ENCODE results near the gene IL17RE.
A peak's percentile ranks its signal among the peaks of the same experiment; 100 is the strongest.

The IL17RE gene

DNA sequence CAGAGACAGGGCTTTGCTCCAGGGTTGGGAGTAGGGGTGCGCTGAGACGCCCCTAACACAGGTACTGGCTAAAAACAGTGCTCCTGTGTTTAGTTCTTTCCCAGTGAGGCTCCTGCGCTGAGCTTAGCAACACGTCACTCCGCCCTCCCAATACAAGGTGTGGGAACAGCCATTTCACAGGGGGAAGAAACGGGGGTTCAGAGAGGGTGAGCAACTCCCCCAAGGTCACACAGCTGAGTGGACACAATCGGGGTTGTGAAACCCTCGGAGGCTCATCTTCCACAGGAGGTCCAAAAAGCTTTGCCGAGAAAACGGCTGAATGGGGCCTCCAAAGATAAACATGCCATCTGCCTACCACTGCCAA lies 48.9 kb downstream of the IL17RE start:
- H3K4me1 ChIP-seq (ENCODE audit: control insufficient read depth, insufficient read depth, low read length), result peaks cover 14% of the 10 kb centered on the region
- H3K36me3 ChIP-seq (ENCODE audit: control insufficient read depth in 2 of 2, insufficient read depth in 1 of 2, low read length in 2 of 2), result peaks cover 0 to 19% of the 10 kb centered on the region in 2 experiments; a peak in 1 of 3 replicates
- ChIA-PET POLR2A (interaction anchor here (0.6 to 2.1 kb wide), 5 partner anchors 9 to 244 kb away, joined by 4 to 11 read pairs (median 5); partner anchors contain the start of genes CRELD1 and FANCD2), CTCF (interaction anchor here (0.8 kb wide), 1 partner anchor 174 kb away, joined by 3 read pairs; no protein-coding TSS in a partner anchor)
- H3K9me3 ChIP-seq (ENCODE audit: control insufficient read depth, insufficient read depth, low read depth, low read length), result no peaks in the 10 kb centered on the region
- peak overlapping the region; percentile 47 for H3K4me3 ChIP-seq (ENCODE audit: low read depth, low read length)
- peak; percentile 99 for TF ChIP-seq ZNF768 (tag by site-specific recombination; IDR thresholded peaks at IDR 0.05)
- no peak for TF ChIP-seq KLF1 (tag by site-specific recombination; IDR thresholded peaks at IDR 0.05)
- no peak overlapping the region for H3K27ac ChIP-seq (ENCODE audit: extremely low read depth, low read depth, low read length)

DNA sequence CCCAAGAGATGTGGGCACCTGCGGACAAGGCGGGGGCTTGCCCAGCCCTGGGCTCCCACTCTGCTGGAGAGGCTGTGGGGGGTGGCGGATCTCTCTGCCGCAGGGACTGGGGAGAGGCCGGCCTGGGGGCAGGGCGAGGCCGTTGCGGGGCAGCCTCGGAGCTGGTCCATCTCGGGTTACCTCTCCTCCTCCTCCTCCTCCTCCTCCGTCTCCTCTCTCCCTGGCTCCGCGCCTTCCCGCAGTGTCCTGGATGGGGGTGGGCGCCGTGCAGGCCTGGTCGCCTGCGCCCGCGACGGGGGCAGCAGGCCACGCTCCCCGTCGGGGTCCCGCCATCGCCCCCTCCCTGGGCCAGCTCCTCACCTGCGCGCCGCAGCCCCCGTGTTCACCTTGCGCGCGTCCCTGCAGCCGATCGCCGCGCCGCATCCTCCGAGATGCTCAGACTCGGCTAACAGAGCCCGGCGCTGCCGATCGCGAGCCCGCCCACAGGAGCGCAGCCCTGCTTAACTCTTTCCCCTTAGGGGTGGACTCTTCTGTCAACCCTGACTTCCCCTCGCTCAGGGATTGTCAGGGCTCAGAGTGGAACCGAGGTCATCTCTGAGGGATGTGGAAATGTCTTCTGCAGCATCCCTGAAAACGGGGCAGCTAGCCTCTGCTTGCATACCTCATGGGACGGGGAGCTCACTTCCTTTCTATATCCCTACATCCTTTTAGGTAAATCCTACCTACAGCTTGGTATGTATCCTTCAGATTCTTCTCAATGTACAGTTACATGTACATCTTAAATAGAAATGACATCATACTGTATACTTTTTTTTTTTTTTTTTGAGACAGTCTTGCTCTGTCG lies 49.5 kb downstream of the IL17RE start, which contains the start of gene PRRT3:
Gene PRRT3, minus strand, starts transcription at position 447 of the 844 bp plus-strand sequence. CDS start 2,293 bp downstream, outside the sequence.
- Histone ChIP-seq H3K36me3 (ENCODE audit: control insufficient read depth in 2 of 2, insufficient read depth in 1 of 2, low read length in 2 of 2) (peaks cover 0 to 18% of the 10 kb centered on the region in 2 experiments; a peak in 1 of 3 replicates), H3K4me3 (ENCODE audit: low read depth, low read length) (peak within 1 kb of the TSS; percentile 47), H3K9me3 (ENCODE audit: control insufficient read depth, insufficient read depth, low read depth, low read length) (no peaks in the 10 kb centered on the region), H3K27ac (ENCODE audit: extremely low read depth, low read depth, low read length) (no peak within 1 kb of the TSS), H3K4me1 (ENCODE audit: control insufficient read depth, insufficient read depth, low read length) (peaks cover 14% of the 10 kb centered on the region)
- CTCF ChIA-PET, result interaction anchor here (0.7 to 0.8 kb wide), 4 partner anchors 25 to 301 kb away, joined by 3 to 4 read pairs (median 3); no protein-coding TSS in a partner anchor
- POLR2A ChIA-PET, result interaction anchor here (0.5 to 2.1 kb wide), 6 partner anchors 10 to 245 kb away, joined by 4 to 11 read pairs (median 4); partner anchors contain the start of genes CRELD1 and FANCD2
- TF ChIP-seq IKZF3 (tag by site-specific recombination; IDR thresholded peaks at IDR 0.05) (peak; percentile 55; the same call in 1 of the 2 replicates), ZNF529 (tag by site-specific recombination; IDR thresholded peaks at IDR 0.05; ENCODE audit: insufficient replicate concordance) (no peak), ZNF324 (tag by site-specific recombination; IDR thresholded peaks at IDR 0.05) (peak; percentile 66; the same call in 1 of the 2 replicates), REST (tag by site-specific recombination; IDR thresholded peaks at IDR 0.05) (no peak), ZFHX2 (tag by site-specific recombination; conservative IDR thresholded peaks at IDR 0.05) (peak; percentile 95), HOXC10 (CRISPR knock-in tag; IDR thresholded peaks at IDR 0.05) (no peak), ZNF221 (tag by site-specific recombination; IDR thresholded peaks at IDR 0.05; ENCODE audit: borderline replicate concordance) (no peak), TSHZ1 (tag by site-specific recombination; IDR thresholded peaks at IDR 0.05; ENCODE audit: borderline replicate concordance) (no peak)
- TF ChIP-seq, protein P1, sequence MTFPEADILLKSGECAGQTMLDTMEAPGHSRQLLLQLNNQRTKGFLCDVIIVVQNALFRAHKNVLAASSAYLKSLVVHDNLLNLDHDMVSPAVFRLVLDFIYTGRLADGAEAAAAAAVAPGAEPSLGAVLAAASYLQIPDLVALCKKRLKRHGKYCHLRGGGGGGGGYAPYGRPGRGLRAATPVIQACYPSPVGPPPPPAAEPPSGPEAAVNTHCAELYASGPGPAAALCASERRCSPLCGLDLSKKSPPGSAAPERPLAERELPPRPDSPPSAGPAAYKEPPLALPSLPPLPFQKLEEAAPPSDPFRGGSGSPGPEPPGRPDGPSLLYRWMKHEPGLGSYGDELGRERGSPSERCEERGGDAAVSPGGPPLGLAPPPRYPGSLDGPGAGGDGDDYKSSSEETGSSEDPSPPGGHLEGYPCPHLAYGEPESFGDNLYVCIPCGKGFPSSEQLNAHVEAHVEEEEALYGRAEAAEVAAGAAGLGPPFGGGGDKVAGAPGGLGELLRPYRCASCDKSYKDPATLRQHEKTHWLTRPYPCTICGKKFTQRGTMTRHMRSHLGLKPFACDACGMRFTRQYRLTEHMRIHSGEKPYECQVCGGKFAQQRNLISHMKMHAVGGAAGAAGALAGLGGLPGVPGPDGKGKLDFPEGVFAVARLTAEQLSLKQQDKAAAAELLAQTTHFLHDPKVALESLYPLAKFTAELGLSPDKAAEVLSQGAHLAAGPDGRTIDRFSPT (tag by site-specific recombination; IDR thresholded peaks at IDR 0.05), result peak; percentile 83
- TF ChIP-seq, protein P2, sequence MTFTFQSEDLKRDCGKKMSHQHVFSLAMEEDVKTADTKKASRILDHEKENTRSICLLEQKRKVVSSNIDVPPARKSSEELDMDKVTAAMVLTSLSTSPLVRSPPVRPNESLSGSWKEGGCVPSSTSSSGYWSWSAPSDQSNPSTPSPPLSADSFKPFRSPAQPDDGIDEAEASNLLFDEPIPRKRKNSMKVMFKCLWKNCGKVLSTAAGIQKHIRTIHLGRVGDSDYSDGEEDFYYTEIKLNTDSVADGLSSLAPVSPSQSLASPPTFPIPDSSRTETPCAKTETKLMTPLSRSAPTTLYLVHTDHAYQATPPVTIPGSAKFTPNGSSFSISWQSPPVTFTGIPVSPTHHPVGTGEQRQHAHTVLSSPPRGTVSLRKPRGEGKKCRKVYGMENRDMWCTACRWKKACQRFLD (tag by site-specific recombination; IDR thresholded peaks at IDR 0.05), result no peak
- TF ChIP-seq, protein P3, sequence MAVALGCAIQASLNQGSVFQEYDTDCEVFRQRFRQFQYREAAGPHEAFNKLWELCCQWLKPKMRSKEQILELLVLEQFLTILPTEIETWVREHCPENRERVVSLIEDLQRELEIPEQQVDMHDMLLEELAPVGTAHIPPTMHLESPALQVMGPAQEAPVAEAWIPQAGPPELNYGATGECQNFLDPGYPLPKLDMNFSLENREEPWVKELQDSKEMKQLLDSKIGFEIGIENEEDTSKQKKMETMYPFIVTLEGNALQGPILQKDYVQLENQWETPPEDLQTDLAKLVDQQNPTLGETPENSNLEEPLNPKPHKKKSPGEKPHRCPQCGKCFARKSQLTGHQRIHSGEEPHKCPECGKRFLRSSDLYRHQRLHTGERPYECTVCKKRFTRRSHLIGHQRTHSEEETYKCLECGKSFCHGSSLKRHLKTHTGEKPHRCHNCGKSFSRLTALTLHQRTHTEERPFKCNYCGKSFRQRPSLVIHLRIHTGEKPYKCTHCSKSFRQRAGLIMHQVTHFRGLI (tag by site-specific recombination; IDR thresholded peaks at IDR 0.05), result 0 out of 2 replicates have a peak, but pooled peaks have one; percentile 21
- TF ChIP-seq, protein P4, sequence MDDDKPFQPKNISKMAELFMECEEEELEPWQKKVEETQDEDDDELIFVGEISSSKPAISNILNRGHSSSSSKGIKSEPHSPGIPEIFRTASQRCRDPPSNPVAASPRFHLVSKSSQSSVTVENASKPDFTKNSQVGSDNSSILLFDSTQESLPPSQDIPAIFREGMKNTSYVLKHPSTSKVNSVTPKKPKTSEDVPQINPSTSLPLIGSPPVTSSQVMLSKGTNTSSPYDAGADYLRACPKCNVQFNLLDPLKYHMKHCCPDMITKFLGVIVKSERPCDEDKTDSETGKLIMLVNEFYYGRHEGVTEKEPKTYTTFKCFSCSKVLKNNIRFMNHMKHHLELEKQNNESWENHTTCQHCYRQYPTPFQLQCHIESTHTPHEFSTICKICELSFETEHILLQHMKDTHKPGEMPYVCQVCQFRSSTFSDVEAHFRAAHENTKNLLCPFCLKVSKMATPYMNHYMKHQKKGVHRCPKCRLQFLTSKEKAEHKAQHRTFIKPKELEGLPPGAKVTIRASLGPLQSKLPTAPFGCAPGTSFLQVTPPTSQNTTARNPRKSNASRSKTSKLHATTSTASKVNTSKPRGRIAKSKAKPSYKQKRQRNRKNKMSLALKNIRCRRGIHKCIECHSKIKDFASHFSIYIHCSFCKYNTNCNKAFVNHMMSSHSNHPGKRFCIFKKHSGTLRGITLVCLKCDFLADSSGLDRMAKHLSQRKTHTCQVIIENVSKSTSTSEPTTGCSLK (tag by site-specific recombination; IDR thresholded peaks at IDR 0.05), result no peak
